DOHH2 (cell line): Measurements from ENCODE around the gene COL5A1.

ENCODE experiments used
- H3F3A ChIP-seq: fragments of 200-600 bp; sonication (generic), shearing (Covaris generic); 2 replicates; pipeline ENCODE4 v1.6.0; 2016; ENCODE audit warnings: antibody characterized with exemption, mild to moderate bottlenecking; ENCODE audit not compliant: control insufficient read depth, insufficient read depth
- H3K27ac ChIP-seq: fragments of 200-600 bp; sonication (generic); 2 replicates; pipeline ENCODE4 v1.5.1; 2014; ENCODE audit warnings: low read depth, mild to moderate bottlenecking, low read length, moderate library complexity
- H3K27me3 ChIP-seq: fragments of 200-600 bp; sonication (generic); 2 replicates; pipeline ENCODE4 v1.6.1; 2014; ENCODE audit warnings: mild to moderate bottlenecking, low read length, mixed read lengths; ENCODE audit not compliant: control insufficient read depth
- H3K36me3 ChIP-seq: fragments of 200-600 bp; sonication (generic); 2 replicates; pipeline ENCODE4 v1.6.1; 2014; ENCODE audit warnings: mild to moderate bottlenecking, low read length, moderate library complexity, mixed read lengths; ENCODE audit not compliant: control insufficient read depth
- H3K4me1 ChIP-seq: fragments of 200-600 bp; sonication (generic); 2 replicates; pipeline ENCODE4 v1.6.1; 2014; ENCODE audit warnings: mild to moderate bottlenecking, low read length, mixed read lengths; ENCODE audit not compliant: control insufficient read depth
- H3K4me2 ChIP-seq: fragments of 200-600 bp; sonication (generic); 2 replicates; pipeline ENCODE4 v1.6.0; 2014; ENCODE audit warnings: mild to moderate bottlenecking, low read length, moderate library complexity
- H3K4me3 ChIP-seq: fragments of 200-600 bp; sonication (generic); 2 replicates; pipeline ENCODE4 v1.5.1; 2014; ENCODE audit warnings: mild to moderate bottlenecking, low read length, mixed read lengths
- H3K79me2 ChIP-seq: fragments of 200-600 bp; sonication (generic); 2 replicates; pipeline ENCODE4 v1.6.1; 2014; ENCODE audit warnings: mild to moderate bottlenecking, low read length, mixed read lengths; ENCODE audit not compliant: control insufficient read depth
- H3K9me2 ChIP-seq: fragments of 200-600 bp; sonication (generic); replicated peaks from 2 replicates; pipeline ENCODE4 v1.6.1; 2014; ENCODE audit warnings: mild to moderate bottlenecking, low read length, mixed read lengths; ENCODE audit not compliant: control insufficient read depth
- H3K9me3 ChIP-seq: fragments of 200-600 bp; sonication (generic); 2 replicates; pipeline ENCODE4 v1.6.1; 2014; ENCODE audit warnings: antibody characterized with exemption, low read length, mixed read lengths; ENCODE audit not compliant: control insufficient read depth, insufficient read depth
- H4K20me1 ChIP-seq: fragments of 200-600 bp; sonication (generic); 2 replicates; pipeline ENCODE4 v1.6.0; 2014; ENCODE audit warnings: low read depth, mild to moderate bottlenecking, antibody characterized with exemption, low read length, moderate library complexity; ENCODE audit not compliant: control insufficient read depth, insufficient read depth
- CTCF ChIP-seq: fragments of 200-600 bp; sonication (generic); IDR thresholded peaks from one replicate; pipeline ENCODE4 v1.5.1; 2014; ENCODE audit warnings: antibody characterized with exemption, mild to moderate bottlenecking, low read depth, low read length; ENCODE audit not compliant: poor library complexity, severe bottlenecking
- EZH2phosphoT487 ChIP-seq: fragments of 200-600 bp; sonication (generic); IDR thresholded peaks from 2 replicates; pipeline ENCODE4 v1.6.1; 2017; ENCODE audit warnings: borderline replicate concordance, mild to moderate bottlenecking, antibody characterized with exemption, low read length, moderate library complexity, mixed read lengths

Gene COL5A1

DNA sequence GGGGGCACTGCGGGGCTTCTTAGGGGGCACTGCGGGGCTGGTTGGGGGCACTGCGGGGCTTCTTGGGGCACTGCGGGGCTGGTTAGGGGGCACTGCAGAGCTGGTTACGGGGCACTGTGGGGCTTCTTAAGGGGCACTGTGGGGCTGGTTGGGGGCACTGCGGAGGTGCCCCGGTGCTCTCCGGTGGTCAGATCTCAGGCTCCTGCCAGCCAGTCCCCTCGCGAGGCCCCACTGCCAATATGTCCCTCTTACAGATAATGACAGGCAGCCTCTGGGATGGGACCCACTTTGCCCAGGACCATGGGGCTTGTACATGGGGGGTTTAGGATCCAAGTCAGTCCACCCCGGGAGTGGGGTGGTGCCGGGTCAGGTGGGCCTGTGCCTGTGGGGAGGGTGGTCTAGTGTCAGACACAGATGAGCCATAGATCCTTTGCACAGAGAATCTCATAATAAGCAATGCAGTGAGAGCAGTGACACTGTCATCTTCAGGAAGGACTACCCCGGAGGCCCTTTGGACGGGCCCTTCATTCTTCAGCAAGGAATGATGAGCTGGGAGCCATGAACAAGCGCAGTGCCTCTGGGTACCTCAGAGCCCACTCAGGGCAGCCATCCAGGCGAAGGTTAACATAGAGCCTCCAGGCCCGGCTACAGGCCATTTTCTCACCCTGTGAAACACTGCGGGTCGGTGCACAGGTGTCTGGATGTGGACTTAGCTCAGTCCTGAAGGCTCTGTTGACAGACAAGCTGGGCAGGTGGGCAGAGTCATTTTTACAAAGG, 38.2 kb downstream of the COL5A1 start:
- no peaks in the 10 kb centered on the region for H4K20me1 ChIP-seq
- no peak overlapping the region for H3K4me2 ChIP-seq
- no peak overlapping the region for H3K4me3 ChIP-seq
- TF ChIP-seq EZH2phosphoT487 (no peak), CTCF (no peak)
- no peaks in the 10 kb centered on the region for H3K27me3 ChIP-seq
- no peaks in the 10 kb centered on the region for H3K9me2 ChIP-seq
- no peaks in the 10 kb centered on the region for H3K4me1 ChIP-seq
- H3K27ac ChIP-seq, result no peak overlapping the region
- no peaks in the 10 kb centered on the region for H3F3A ChIP-seq
- no peaks in the 10 kb centered on the region for H3K36me3 ChIP-seq
- H3K9me3 ChIP-seq, result no peaks in the 10 kb centered on the region; the same call in 1 of the 2 replicates
- H3K79me2 ChIP-seq, result no peaks in the 10 kb centered on the region

GRCh38 chr9:134680393-134681060, 38.9 kb downstream of the COL5A1 start:
- Histone ChIP-seq H4K20me1 (no peaks in the 10 kb centered on the region), H3K4me2 (no peak overlapping the region), H3K9me3 (no peaks in the 10 kb centered on the region; the same call in 1 of the 2 replicates), H3K79me2 (no peaks in the 10 kb centered on the region), H3K36me3 (no peaks in the 10 kb centered on the region), H3K4me3 (no peak overlapping the region), H3K27ac (no peak overlapping the region), H3K4me1 (no peaks in the 10 kb centered on the region), H3K9me2 (no peaks in the 10 kb centered on the region), H3F3A (no peaks in the 10 kb centered on the region), H3K27me3 (no peaks in the 10 kb centered on the region)
- TF ChIP-seq CTCF (no peak), EZH2phosphoT487 (no peak)

DNA sequence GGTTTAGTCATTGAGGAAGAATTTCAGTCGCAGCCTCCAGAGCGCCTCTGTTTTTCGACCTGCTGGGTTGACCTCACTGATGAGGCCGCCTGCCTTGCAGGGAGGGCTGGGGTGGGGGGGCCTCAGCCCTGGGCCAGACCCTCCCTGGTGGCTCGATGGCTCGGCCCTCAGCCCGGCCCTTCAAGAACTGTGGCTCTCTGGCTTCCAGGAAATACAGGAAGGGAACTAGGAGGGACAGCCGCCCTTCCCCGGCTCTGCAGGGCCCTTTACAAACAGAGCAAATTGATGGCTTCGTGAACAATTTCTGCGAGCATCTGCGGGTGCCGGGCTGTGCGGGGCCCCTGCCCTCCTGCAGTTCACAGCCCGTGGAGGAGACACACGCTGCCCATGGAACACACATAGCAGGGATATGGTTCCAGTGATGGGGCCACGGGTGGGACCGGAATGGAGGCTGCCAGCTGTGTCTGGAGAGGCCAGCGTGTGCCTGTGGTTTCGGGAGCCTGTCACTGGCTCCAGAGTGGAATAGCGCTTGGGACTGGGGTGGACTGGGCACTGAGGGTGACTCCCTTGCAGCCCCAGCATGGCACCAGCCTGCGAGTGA, 39.6 kb downstream of the COL5A1 start:
- Histone ChIP-seq H3F3A (no peaks in the 10 kb centered on the region), H3K27me3 (no peaks in the 10 kb centered on the region), H3K36me3 (no peaks in the 10 kb centered on the region), H4K20me1 (no peaks in the 10 kb centered on the region), H3K9me3 (no peaks in the 10 kb centered on the region; the same call in 1 of the 2 replicates), H3K4me1 (no peaks in the 10 kb centered on the region), H3K27ac (no peak overlapping the region), H3K79me2 (no peaks in the 10 kb centered on the region), H3K4me2 (no peak overlapping the region), H3K4me3 (no peak overlapping the region), H3K9me2 (no peaks in the 10 kb centered on the region)
- no peak for TF ChIP-seq EZH2phosphoT487
- no peak for TF ChIP-seq CTCF
